ENCODE measurements around the gene METTL26.

The METTL26 gene

GRCh38 chr16:637081-638018, 1.2 kb upstream of the METTL26 start:
- in situ Hi-C loops (cut with MboI; ENCODE audit: low pct_unique_long_range_greater_than_20kb, low sequenced_read_pairs, unreplicated experiment): no loop called here
- peak; percentile 100 for DNase-seq (ENCODE audit: low spot score)
- TF ChIP-seq, protein P1, sequence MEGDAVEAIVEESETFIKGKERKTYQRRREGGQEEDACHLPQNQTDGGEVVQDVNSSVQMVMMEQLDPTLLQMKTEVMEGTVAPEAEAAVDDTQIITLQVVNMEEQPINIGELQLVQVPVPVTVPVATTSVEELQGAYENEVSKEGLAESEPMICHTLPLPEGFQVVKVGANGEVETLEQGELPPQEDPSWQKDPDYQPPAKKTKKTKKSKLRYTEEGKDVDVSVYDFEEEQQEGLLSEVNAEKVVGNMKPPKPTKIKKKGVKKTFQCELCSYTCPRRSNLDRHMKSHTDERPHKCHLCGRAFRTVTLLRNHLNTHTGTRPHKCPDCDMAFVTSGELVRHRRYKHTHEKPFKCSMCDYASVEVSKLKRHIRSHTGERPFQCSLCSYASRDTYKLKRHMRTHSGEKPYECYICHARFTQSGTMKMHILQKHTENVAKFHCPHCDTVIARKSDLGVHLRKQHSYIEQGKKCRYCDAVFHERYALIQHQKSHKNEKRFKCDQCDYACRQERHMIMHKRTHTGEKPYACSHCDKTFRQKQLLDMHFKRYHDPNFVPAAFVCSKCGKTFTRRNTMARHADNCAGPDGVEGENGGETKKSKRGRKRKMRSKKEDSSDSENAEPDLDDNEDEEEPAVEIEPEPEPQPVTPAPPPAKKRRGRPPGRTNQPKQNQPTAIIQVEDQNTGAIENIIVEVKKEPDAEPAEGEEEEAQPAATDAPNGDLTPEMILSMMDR (IDR thresholded peaks at IDR 0.05; ENCODE audit: extremely low read depth, insufficient read depth, missing control alignments): no peak

DNA sequence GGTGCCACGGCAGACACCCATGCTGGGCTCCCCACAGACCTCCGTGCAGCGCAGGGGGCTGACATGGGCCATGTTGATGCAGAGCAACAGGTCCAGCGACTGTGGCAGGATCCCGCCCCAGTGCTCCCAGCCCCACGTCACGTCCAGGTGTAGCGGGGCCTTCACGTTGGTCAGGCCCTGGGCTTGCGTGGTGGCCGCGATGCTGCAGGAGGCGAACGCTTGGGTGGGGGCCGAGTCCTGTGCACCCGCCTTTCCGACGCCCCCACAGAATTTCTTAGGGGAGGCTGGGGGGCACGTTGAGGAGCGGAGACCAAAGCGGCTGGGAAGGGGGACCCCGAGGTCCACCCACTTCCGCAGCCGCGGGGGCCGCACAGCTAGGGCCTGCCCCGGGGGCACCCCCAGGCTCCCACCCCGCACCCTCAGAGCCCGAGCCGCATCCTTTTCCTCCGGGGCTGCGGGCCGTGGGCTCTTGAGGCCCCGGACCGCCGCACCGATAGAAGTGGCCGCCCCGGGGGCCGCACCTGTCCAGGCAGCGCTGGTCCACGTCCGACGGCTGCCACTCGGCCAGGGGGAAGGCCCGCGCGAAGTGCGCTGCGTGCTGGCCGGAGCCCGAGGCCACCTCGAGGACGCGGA, 416 bp downstream of the METTL26 start:
- in situ Hi-C loops (cut with MboI; ENCODE audit: low pct_unique_long_range_greater_than_20kb, low sequenced_read_pairs, unreplicated experiment): no loop called here
- TF ChIP-seq, protein P1 (IDR thresholded peaks at IDR 0.05; ENCODE audit: extremely low read depth, insufficient read depth, missing control alignments): no peak
- DNase-seq (ENCODE audit: low spot score): no peak

DNA sequence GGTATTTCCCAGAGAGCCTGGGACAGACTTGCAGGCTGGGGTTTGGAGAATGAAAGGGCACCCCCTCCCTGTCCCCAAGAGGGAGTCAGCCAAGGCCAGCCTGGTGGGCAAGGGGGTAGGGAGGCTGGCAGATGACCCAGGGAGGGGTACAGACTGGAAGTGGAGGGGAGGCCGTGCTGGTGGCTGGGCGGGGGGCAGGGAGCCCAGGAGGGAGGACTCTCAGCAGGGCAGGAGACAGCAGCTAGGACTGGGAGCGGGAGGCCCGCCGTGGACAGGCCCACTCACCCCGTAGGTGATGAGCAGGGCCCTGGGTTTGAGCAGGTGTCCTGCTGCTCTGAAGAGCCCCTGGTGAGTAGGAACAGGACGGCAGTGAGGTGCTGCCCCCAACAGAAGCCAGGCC, 1.1 kb downstream of the METTL26 start:
- in situ Hi-C loops (cut with MboI; ENCODE audit: low pct_unique_long_range_greater_than_20kb, low sequenced_read_pairs, unreplicated experiment): no loop called here
- DNase-seq (ENCODE audit: low spot score): no peak
- TF ChIP-seq, protein P1 (IDR thresholded peaks at IDR 0.05; ENCODE audit: extremely low read depth, insufficient read depth, missing control alignments): no peak

DNA sequence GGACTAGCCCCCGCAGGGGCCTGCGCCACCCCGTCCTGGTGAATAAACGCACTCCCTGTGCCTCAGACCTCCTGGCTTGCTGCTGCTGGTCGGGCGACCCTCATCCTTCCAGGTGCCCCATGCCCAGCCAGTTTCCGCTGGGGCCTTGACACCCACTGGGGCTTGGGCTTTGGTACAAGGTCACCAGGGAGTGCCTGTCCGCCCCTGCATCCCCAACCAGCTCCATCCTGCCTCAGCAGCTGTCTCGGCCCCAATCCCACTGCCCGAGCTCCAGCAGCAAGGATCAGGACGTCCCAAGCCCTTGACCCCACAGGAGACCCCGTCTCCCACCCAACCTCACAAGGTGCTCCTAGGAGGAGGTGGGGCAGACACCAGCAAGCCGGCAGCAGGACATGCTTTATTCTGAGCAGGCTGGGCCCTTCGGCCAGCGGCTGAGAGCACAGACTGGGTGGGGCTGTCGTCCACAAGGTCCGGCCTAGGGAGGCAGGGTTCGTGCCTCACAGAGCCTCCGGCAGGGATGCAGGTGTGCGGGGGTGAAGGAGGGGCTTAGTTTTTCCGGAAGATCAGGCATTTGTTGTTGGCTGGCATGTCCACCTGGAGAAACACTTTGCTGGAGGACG, 1.9 kb downstream of the METTL26 start:
- TF ChIP-seq, protein P1 (IDR thresholded peaks at IDR 0.05; ENCODE audit: extremely low read depth, insufficient read depth, missing control alignments): no peak
- in situ Hi-C loops (cut with MboI; ENCODE audit: low pct_unique_long_range_greater_than_20kb, low sequenced_read_pairs, unreplicated experiment): no loop called here
- no peak for DNase-seq (ENCODE audit: low spot score)

DNA sequence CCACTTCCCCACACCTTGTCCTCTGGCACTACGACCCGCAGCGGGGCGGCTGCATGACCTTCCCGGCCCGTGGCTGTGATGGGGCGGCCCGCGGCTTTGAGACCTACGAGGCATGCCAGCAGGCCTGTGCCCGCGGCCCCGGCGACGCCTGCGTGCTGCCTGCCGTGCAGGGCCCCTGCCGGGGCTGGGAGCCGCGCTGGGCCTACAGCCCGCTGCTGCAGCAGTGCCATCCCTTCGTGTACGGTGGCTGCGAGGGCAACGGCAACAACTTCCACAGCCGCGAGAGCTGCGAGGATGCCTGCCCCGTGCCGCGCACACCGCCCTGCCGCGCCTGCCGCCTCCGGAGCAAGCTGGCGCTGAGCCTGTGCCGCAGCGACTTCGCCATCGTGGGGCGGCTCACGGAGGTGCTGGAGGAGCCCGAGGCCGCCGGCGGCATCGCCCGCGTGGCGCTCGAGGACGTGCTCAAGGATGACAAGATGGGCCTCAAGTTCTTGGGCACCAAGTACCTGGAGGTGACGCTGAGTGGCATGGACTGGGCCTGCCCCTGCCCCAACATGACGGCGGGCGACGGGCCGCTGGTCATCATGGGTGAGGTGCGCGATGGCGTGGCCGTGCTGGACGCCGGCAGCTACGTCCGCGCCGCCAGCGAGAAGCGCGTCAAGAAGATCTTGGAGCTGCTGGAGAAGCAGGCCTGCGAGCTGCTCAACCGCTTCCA, 2.6 kb downstream of the METTL26 start:
- no peak for DNase-seq (ENCODE audit: low spot score)
- TF ChIP-seq, protein P1 (IDR thresholded peaks at IDR 0.05; ENCODE audit: extremely low read depth, insufficient read depth, missing control alignments): no peak
- in situ Hi-C loops (cut with MboI; ENCODE audit: low pct_unique_long_range_greater_than_20kb, low sequenced_read_pairs, unreplicated experiment): no loop called here
